22Rv1 (cell line): ENCODE measurements around the gene LILRB4.
"Not testable (repeated sequence)": the region's sequence is repeated elsewhere in the genome, so short reads cannot be mapped to it uniquely, and the experiment has no call there.

Experiments used
- H3K27ac ChIP-seq: fragments of 450-650 bp; 2 replicates; pipeline ENCODE4 v1.5.1; 2017
- ZFX ChIP-seq: fragments of 450-650 bp; IDR thresholded peaks from 2 replicates; pipeline ENCODE4 v1.6.1; 2017; ENCODE audit warnings: antibody characterized with exemption, borderline replicate concordance
- TF ChIP-seq, protein P1 (sequence below): fragments of 450-650 bp; IDR thresholded peaks from 2 replicates; pipeline ENCODE4 v1.5.1; 2017; ENCODE audit warnings: mild to moderate bottlenecking

The LILRB4 gene

DNA sequence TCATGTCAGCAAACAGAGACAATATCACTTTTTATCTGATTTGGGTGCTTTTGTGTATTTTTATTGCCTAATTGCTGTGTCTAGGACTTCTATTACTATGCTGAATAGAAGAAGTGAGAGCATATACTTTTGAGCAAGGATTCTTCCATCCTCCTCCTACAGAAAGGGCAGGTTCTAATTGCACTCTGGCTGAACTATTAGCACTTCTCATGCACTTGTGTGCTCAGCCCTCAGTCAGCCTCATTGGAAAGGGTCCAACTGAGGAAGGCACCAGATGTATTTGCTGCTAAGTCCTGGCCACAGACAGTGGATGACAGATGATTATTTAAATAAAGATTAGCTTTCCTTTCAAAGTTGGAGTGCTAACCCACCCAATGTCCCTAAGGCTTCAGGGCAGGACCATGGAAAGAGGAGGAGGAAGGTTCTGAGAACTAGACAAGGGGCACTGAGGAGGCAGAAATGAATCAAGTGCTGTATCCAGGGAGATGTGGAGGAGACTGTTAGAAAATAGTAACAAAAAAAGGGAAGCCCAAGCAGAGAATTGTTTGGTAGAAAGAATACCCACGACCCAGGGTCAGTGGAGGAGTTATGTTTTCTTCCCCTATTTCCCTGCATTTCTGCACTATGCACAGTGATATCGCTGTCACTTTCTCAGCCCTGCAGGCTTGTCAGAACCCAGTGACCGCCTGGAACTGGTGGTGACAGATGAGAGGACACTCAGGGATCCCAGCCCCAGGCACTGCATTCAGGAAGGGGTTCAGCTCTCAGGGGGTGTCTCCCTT is 8.0 kb downstream of the LILRB4 start:
- TF ChIP-seq, protein P1, sequence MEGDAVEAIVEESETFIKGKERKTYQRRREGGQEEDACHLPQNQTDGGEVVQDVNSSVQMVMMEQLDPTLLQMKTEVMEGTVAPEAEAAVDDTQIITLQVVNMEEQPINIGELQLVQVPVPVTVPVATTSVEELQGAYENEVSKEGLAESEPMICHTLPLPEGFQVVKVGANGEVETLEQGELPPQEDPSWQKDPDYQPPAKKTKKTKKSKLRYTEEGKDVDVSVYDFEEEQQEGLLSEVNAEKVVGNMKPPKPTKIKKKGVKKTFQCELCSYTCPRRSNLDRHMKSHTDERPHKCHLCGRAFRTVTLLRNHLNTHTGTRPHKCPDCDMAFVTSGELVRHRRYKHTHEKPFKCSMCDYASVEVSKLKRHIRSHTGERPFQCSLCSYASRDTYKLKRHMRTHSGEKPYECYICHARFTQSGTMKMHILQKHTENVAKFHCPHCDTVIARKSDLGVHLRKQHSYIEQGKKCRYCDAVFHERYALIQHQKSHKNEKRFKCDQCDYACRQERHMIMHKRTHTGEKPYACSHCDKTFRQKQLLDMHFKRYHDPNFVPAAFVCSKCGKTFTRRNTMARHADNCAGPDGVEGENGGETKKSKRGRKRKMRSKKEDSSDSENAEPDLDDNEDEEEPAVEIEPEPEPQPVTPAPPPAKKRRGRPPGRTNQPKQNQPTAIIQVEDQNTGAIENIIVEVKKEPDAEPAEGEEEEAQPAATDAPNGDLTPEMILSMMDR, result no peak
- no peak for TF ChIP-seq ZFX
- H3K27ac ChIP-seq, result no peak overlapping the region

DNA sequence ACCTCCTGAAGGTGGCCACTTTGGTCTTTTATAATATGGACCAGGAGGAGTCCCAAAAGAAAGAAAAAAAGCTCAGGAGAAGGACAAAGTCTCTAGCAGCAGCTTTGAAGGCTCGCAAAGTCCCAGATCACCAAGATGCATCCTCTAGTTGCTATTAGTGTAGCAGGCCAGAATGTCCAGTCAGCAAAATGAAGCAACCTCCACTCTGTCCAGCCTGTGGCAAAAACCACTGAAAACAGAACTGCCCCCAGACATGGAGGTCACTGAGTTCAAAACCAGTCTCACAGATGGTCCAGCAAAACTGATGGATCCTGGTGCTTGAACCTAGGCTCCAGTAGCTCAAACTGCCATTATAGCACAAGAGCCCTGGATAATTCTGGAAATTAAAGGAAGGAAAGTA is 10.4 kb downstream of the LILRB4 start:
- no peak for TF ChIP-seq ZFX
- TF ChIP-seq, protein P1, result no peak
- no peak overlapping the region for H3K27ac ChIP-seq

DNA sequence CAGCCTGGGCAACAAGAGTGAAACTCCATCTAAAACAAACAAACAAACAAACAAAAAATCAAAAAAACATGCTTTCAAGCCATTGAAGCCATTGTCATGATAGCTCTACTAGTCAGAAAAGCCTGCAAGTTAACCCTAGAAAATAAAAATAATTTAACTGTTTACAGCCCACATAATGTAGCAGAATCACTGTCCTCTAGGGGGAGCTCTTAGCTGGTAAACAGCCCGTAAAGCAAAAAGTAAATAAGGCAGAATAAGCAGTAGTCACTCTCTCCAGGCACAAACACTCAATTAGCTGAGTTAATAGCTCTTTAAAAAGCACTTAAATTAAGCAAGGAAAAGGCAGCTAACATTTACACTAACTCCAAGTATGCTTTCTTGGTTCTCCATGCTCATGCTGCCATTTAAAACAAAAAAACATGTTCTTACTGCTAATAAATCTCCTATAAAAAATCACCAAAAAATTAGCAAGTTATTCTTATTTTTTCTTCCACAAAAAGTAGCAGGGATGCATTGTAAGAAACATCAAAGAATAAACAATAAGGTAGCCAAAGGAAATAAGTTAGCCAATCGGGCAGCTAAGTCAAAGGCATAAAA is 11.3 kb downstream of the LILRB4 start:
- H3K27ac ChIP-seq, result no peak overlapping the region
- TF ChIP-seq ZFX, result no peak
- TF ChIP-seq, protein P1, result peak; percentile 91

DNA sequence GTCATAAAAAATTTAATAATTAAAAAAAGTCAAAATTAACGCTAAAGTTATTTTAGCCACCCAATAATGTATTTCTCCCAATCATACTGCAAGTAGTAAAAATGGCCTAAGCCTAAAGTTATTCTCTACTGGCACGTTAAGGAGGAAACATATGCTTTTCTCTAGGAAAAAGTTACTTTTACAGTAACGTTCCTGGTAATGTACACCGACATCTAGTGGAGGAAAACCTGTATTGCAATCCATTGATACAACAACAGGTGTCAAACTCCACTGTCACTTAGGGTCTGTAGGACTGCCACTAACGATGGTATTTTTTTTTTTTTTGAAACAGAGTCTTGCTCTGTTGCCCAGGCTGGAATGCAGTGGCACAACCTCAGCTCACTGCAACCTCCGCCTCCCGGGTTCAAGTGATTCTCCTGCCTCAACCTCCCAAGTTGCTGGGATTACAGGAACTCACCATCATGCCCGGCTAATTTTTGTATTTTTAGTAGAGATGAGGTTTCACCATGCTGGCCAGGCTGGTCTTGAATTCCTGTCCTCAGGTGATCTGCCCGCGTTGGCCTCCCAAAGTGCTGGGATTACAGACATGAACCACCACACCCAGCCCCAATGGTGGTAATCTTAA is 13.5 kb downstream of the LILRB4 start:
- not testable (repeated sequence) for H3K27ac ChIP-seq
- TF ChIP-seq, protein P1, result peak; percentile 91

DNA sequence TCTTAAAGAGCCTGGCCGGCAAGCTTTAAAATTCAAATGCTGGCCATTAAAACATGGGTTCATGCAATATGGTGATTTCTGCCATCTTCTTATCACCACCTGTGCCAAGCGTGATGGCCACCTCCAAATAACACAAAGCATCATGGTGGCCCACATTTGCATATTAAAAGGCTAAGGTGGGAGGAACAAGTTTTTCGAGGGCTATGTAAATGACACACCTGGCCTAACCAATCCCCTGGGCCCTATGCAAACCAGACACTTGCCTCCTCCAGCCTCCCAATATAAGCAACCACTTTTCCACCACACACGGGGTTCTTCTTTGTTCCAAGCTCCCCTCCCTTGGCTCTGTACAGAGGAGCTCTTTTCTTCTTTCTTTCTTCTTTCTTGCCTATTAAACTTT is 14.4 kb downstream of the LILRB4 start:
- TF ChIP-seq ZFX, result no peak

DNA sequence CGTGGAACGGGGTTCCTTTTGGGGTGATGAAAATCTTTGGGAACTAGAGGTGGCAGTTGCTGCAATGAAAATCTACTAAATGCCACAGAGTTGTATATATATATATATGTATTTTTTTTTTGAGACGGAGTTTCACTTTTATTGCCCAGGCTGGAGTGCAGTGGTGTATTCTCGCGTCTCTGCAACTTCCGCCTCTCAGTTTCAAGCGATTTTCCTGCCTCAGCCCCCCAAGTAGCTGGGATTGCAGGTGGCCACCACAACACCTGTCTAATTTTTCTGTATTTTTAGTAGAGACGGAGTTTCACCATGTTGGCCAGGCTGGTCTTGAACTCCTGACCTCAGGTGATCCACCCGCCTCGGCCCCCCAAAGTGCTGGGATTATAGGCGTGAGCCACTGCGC is 18.8 kb downstream of the LILRB4 start:
- H3K27ac ChIP-seq, result not testable (repeated sequence)

More for the DNA sequence above, 14.4 kb downstream of the LILRB4 start:
- no peak overlapping the region for H3K27ac ChIP-seq

DNA sequence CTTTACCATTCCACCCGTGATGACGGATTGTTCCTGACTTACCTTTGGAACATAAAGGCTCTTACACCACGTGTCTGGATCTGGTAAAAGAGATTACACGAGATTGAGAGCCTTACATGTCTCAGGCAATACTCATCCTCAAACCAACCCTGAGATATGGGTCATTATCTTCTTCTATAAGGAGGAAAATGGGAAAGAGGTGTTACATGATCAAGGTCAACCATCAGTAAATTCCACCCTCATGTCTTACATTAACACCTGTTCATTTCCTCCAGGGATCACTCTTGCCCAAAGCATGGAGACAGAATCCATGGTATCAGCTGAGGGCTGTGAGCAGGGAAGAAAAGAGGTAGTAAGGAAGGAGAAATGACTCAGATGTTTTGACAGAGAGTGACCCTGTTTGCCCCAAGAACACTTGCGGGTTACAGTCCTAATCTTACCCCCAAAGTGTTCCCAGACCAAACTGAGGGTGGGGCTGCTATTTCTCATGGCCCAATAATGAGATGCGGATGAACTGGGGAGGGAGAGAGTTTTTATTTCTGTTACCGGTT is 19.6 kb downstream of the LILRB4 start:
- H3K27ac ChIP-seq, result no peak overlapping the region
- TF ChIP-seq ZFX, result no peak
- TF ChIP-seq, protein P1, result no peak

DNA sequence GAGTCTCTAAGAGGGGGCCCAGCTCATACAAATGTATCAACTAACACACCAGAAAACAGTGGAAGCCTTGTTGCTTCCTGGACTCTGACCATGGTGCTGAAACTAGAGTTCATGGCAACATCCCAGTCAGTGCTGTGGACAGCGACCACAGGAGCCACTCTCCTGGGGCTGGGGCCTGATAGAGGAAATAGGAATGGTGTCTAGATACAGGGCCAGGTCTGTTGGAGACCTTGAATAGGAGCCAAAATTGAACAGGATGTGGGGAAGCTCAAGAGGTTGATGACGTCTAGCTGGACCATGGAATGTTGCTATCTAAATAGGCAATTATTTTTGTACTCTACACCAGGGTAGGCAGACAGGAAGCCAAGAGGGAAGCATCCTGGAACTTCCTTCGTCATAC is 21.7 kb downstream of the LILRB4 start:
- no peak for TF ChIP-seq ZFX
- TF ChIP-seq, protein P1, result no peak

More for the DNA sequence above, 21.7 kb downstream of the LILRB4 start:
- no peak overlapping the region for H3K27ac ChIP-seq
